Prostate gland (tissue), 2 donors: ENCODE results near the gene XPNPEP3. TPM values are rescaled to one million over a fixed set of nuclear protein-coding genes. Genes with fewer than 3 reads are reported as not detected.

ENCODE experiments used
- DNase-seq: peaks from one replicate; pipeline ENCODE4 v3.0.0-alpha.2; 2019; ENCODE audit warnings: low spot score
- H3K27ac ChIP-seq, 2 donors: fragments of 200-600 bp; sonication (generic); 2 replicates each; pipeline ENCODE4 v1.5.1; 2017 to 2019
- H3K27me3 ChIP-seq: fragments of 200-600 bp; sonication (generic); replicated peaks from 2 replicates; pipeline ENCODE4 v1.5.1; 2019; ENCODE audit not compliant: insufficient read depth
- H3K36me3 ChIP-seq, 2 donors: fragments of 200-600 bp; sonication (generic); 1 replicate in 1 of 2; 2 replicates in 1 of 2; pipeline versions ENCODE4 v1.5.1 to v1.8.1; 2017 to 2019
- H3K4me1 ChIP-seq: fragments of 200-600 bp; sonication (generic); replicated peaks from 2 replicates; pipeline ENCODE4 v1.5.1; 2019
- H3K4me3 ChIP-seq, 2 donors: fragments of 200-600 bp; sonication (generic); 2 replicates each; pipeline ENCODE4 v1.5.1; 2017 to 2019
- H3K9me3 ChIP-seq: fragments of 200-600 bp; sonication (generic); 2 replicates; pipeline ENCODE4 v1.5.1; 2017
- CTCF ChIP-seq, 4 experiments: fragments of 200-600 bp in 2 of 4; fragments of 450-650 bp in 2 of 4; sonication (generic) in 2 of 4; IDR thresholded peaks; 1 replicate in 3 of 4; 2 replicates in 1 of 4; pipeline ENCODE4 v1.5.1; 2016 to 2019; ENCODE audit warnings: antibody characterized with exemption in 4 of 4, mild to moderate bottlenecking in 2 of 4, moderate library complexity in 2 of 4
- POLR2A ChIP-seq: fragments of 450-650 bp; IDR thresholded peaks from one replicate; pipeline ENCODE4 v1.6.1; 2016; ENCODE audit warnings: antibody characterized with exemption, mild to moderate bottlenecking
- POLR2AphosphoS5 ChIP-seq: sonication (generic); formaldehyde crosslinking; IDR thresholded peaks from one replicate; pipeline ENCODE4 v1.6.1; 2017; ENCODE audit warnings: antibody characterized with exemption
- WGBS: methylation state at CpG from one replicate; pipeline ENCODE4 v1.1.5; 2018; 5-methylcytosine and 5-hydroxymethylcytosine counted together
- intact Hi-C: fragments of 100-400 bp; cut with DNase I; formaldehyde crosslinking; loops from one replicate; pipeline ENCODE4 v1.14.2; 2022
- total RNA-seq, 2 donors: library from RNA; depleted of rRNA; stranded (reverse); fragments of >200 nt; gene quantifications; one replicate each; pipeline ENCODE4 v1.1.0, GENCODE V29; 2016

Gene XPNPEP3
- total RNA-seq, 2 donors from 2014 or later, result 10.5 to 19.2 TPM

DNA sequence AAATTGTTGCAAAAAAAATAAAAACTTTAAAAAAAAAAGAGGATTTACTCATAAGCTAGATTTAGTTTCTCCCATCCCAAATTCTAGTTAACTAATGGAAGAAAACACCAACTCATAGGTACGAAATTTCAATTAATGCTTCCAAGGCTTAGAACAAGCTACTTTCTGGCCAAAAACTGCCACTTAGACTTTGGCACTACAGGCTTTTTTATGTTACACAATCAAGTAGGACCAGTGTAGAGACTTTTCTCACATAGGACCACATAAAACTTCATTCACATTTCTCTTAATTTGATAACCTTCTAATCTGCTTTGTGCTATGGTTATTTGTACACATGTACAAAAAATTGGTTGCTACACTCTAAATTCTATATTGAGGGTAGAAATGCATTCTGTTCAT is 3.6 kb upstream of the XPNPEP3 start:
- Histone ChIP-seq H3K4me1 (peaks cover 9% of the 10 kb centered on the region), H3K9me3 (no peaks in the 10 kb centered on the region), H3K4me3 (peak overlapping the region in 1 of 2 donors; percentile 82), H3K36me3 (no peaks in the 10 kb centered on the region), H3K27ac (peak overlapping the region; percentile 99), H3K27me3 (no peaks in the 10 kb centered on the region)
- no peak for TF ChIP-seq CTCF (IDR thresholded peaks at IDR 0.05)
- no peak for TF ChIP-seq POLR2AphosphoS5
- TF ChIP-seq POLR2A, result no peak
- intact Hi-C loops, result no loop called here
- no peak for DNase-seq
- WGBS, result 38% methylated on average over 1 of the region's 1 CpG

DNA sequence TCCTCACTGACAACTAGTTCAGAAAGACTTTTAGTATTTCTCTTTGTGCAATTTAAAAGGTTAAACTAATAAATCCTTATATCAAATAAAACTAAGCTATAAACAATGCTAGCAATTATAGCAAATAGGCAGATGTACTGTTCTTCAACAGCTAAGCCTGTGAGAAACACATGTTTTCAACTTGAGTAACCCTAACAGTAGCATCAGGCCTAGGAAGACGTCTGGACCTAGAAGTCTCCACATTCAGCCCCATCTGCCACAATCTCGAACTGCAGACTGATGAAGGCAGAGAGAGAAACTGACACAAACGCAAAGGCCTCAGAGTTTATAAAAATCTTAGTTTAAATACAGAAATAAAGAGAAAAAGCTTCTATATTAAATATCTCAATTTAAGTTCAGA is 3.0 kb upstream of the XPNPEP3 start:
- Histone ChIP-seq H3K4me1 (peaks cover 9% of the 10 kb centered on the region), H3K4me3 (peak overlapping the region in 1 of 2 donors; percentile 82), H3K27ac (peak overlapping the region; percentile 99), H3K9me3 (no peaks in the 10 kb centered on the region), H3K27me3 (no peaks in the 10 kb centered on the region), H3K36me3 (no peaks in the 10 kb centered on the region)
- no peak for DNase-seq
- intact Hi-C loops, result no loop called here
- 25% methylated on average over 3 of the region's 3 CpGs for WGBS
- TF ChIP-seq POLR2A (no peak), CTCF (IDR thresholded peaks at IDR 0.05) (no peak), POLR2AphosphoS5 (no peak)

DNA sequence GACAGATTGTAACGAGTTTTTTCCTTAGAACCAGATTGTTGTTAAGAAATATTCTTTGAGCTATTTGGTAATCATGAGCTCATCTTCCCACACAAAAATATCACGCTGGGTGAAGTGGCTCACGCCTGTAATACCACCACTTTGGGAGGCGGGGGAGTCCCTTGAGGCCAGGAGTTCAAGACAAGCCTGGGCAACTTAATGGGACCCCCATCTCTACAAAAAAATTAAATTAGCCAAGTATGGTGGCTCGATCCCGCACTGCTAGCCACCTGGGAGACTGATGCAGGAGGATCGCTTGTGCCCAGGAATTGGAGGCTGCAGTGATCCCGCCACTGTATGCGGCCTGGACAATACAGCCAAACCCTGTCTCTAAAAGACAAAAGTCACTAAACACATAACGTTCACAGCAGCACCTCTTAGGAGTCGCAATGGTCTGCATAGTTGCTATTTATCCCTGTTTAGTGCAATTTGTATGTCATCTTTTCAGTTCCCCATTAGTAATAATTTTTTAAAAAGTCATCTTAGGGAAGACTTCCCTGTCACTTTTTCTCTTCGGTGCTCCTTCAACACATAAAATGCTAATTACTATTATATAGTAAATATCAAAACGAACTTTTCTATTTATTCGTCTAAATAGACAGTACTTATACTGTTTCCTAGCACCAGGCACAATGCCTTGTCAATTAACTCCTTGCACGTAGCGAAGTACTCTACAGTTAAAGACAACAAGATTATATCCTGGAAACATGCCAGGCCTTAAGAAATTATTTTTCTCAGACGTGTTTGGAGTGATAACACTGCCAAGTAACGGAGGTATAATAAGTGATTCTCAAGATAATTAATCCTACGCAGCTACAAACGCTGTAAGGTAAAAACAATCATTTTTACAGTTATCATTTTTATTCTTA is 1.6 kb upstream of the XPNPEP3 start:
- DNase-seq, result peak; percentile 8
- intact Hi-C loops, result loop anchor here (5.0 kb wide), 1 partner anchor 38 kb away; the partner anchor contains the start of gene SLC25A17
- Histone ChIP-seq H3K9me3 (no peaks in the 10 kb centered on the region), H3K27me3 (no peaks in the 10 kb centered on the region), H3K36me3 (no peaks in the 10 kb centered on the region), H3K4me1 (peaks cover 9% of the 10 kb centered on the region), H3K27ac (peak overlapping the region; percentile 99), H3K4me3 (peak overlapping the region; percentile 82 to 89)
- no peak for TF ChIP-seq POLR2A
- no peak for TF ChIP-seq CTCF (IDR thresholded peaks at IDR 0.05)
- TF ChIP-seq POLR2AphosphoS5, result no peak
- WGBS, result 26% methylated on average over 20 of the region's 20 CpGs

DNA sequence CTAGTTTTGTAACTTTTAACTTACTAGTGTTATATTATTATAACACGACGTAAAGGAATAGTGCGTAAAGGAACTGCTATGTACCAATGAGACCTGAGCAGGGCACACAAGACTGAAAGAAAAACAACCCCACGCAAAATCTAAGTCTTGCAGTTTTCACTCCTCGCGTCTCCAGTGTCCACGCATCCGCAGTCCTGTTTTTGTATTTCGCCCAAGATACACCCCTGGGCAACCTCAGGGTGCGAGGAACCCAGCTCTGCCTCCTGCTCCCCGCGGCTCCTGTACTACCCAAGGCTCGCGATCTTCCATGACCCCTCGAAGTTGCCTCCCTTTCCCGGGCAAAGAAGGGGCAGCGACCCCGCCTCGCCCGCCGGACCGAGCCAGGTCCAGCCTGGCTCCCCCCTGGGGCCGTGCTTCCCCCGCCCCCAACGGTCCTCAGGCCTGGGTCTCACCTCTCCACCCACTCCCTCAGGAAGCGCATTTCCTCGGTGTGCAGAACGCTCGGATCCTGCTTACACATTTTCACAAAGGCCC is 902 bp upstream of the XPNPEP3 start:
- H3K36me3 ChIP-seq, result no peaks in the 10 kb centered on the region
- no peak for TF ChIP-seq CTCF (IDR thresholded peaks at IDR 0.05)
- H3K9me3 ChIP-seq, result no peaks in the 10 kb centered on the region
- peak; percentile 11 for DNase-seq
- intact Hi-C loops, result loop anchor here (5.0 kb wide), 1 partner anchor 39 kb away; the partner anchor contains the start of gene SLC25A17
- under 1% methylated on average over 28 of the region's 29 CpGs for WGBS
- H3K27ac ChIP-seq, result peak overlapping the region; percentile 99
- peaks cover 9% of the 10 kb centered on the region for H3K4me1 ChIP-seq
- peak overlapping the region; percentile 82 to 89 for H3K4me3 ChIP-seq
- H3K27me3 ChIP-seq, result no peaks in the 10 kb centered on the region
